ENCODE data around the gene ZWILCH. TPM values are rescaled to one million over a fixed set of nuclear protein-coding genes. Genes with fewer than 3 reads are reported as not detected.

Gene ZWILCH
- total RNA-seq, 1 donor from 2014 or later: 15.5 TPM

DNA sequence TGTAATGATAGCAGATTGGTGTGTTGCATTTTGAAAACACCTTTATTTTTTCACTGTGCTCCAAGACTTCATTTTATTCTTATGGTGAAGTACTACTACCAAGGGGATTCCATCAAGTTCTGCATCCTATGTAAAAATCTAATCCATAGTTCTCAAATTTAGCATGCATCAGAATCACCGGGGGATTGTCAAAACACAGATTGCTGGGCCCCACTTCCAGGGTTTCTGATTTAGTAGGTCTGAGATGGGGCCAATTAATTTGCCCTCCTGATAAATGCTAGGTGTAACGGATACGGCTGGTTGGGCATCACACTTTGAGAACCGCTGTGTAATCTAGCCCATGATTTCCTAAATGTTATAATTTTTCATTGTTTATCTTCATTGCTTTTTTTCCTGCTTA, 692 bp downstream of the ZWILCH start:
- Histone ChIP-seq H3K27ac (ENCODE audit: low read depth, low read length) (peak overlapping the region; percentile 89), H3K27me3 (ENCODE audit: insufficient read depth, low read length) (no peaks in the 10 kb centered on the region), H3K9me3 (ENCODE audit: insufficient read depth, low read depth, low read length) (no peaks in the 10 kb centered on the region), H3K79me2 (ENCODE audit: insufficient read depth, low read length) (peaks cover 78% of the 10 kb centered on the region), H2AFZ (ENCODE audit: low read depth, low read length) (peak overlapping the region; percentile 64), H3K9ac (ENCODE audit: low read length) (peak overlapping the region; percentile 95), H3K4me1 (ENCODE audit: insufficient read depth, low read length) (peaks cover 18% of the 10 kb centered on the region), H4K20me1 (ENCODE audit: insufficient read depth, low read length) (peaks cover 35% of the 10 kb centered on the region), H3K4me3 (ENCODE audit: insufficient read depth, low read depth, low read length) (peak overlapping the region; percentile 97), H3K36me3 (ENCODE audit: insufficient read depth, low read length) (peaks cover 31% of the 10 kb centered on the region), H3K4me2 (ENCODE audit: low read length) (peak overlapping the region; percentile 95)
- Mint-ChIP-seq H3K27ac (ENCODE audit: unreplicated experiment) (peak overlapping the region; percentile 100), H3K4me1 (ENCODE audit: low read depth, unreplicated experiment) (peaks cover 14% of the 10 kb centered on the region), H3K9me3 (ENCODE audit: unreplicated experiment) (no peaks in the 10 kb centered on the region), H3K27me3 (ENCODE audit: low read depth, unreplicated experiment) (no peaks in the 10 kb centered on the region), H3K36me3 (ENCODE audit: low read depth, unreplicated experiment) (peaks cover 9% of the 10 kb centered on the region), H3K4me3 (ENCODE audit: unreplicated experiment) (peak overlapping the region; percentile 97)
- DNase-seq (ENCODE audit: low read depth) (no peak), FAIRE-seq (no peak)
- TF ChIP-seq, protein P1, sequence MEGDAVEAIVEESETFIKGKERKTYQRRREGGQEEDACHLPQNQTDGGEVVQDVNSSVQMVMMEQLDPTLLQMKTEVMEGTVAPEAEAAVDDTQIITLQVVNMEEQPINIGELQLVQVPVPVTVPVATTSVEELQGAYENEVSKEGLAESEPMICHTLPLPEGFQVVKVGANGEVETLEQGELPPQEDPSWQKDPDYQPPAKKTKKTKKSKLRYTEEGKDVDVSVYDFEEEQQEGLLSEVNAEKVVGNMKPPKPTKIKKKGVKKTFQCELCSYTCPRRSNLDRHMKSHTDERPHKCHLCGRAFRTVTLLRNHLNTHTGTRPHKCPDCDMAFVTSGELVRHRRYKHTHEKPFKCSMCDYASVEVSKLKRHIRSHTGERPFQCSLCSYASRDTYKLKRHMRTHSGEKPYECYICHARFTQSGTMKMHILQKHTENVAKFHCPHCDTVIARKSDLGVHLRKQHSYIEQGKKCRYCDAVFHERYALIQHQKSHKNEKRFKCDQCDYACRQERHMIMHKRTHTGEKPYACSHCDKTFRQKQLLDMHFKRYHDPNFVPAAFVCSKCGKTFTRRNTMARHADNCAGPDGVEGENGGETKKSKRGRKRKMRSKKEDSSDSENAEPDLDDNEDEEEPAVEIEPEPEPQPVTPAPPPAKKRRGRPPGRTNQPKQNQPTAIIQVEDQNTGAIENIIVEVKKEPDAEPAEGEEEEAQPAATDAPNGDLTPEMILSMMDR (IDR thresholded peaks at IDR 0.05; ENCODE audit: insufficient read depth, low read depth, low read length): no peak
- TF ChIP-seq EZH2 (IDR thresholded peaks at IDR 0.05; ENCODE audit: insufficient read depth, low read length): no peak

DNA sequence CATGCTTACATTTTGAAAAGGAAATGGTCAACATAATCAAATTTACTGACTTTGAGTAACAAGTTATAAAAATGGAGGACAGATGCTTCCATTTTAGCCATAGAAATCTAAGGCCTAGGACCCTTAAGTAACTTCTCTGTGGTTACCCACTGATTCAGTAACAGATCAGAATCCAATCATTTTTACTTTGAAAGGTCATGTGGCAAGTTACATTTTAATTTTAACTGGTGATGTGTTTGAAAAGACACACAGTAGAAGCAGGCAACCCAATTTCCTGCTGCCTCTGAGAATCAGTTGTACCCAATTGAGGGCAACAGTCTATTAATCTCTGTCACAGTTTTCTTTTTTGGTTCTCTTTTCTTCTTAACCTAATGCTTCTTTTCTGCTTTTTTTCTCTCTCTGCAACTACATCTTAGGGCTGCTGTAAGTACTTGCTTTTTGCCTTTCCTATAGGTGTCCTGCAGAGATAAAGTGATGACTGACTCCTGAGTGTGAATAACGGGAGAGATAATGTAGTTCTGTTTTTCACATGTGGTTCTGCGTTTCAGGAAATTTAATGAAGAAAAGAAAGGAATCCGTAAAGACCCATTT, 3.3 kb downstream of the ZWILCH start:
- H3K4me3 Mint-ChIP-seq (ENCODE audit: unreplicated experiment): no peak overlapping the region
- H2AFZ ChIP-seq (ENCODE audit: low read depth, low read length): no peak overlapping the region
- no peak for TF ChIP-seq EZH2 (IDR thresholded peaks at IDR 0.05; ENCODE audit: insufficient read depth, low read length)
- TF ChIP-seq, protein P1 (IDR thresholded peaks at IDR 0.05; ENCODE audit: insufficient read depth, low read depth, low read length): no peak

DNA sequence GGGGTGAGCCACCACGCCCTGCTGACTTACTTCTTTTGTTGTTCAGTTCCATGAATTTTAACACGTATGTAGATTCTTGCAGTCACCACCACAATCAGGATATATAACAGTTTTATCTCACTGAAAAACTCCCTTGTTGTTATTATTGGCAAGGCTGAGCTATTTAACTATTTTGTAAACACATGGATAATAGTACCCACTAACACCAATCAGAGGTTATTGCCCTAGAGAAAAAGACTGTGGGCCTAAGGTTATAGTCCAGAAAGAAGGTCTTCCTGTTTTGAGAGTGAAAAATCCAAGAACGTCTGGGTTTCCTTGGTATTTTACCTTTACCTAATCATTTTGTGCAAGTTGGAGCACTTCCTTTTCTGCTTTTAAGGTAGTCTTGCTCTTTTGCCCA, 9.5 kb downstream of the ZWILCH start:
- TF ChIP-seq, protein P1 (IDR thresholded peaks at IDR 0.05; ENCODE audit: insufficient read depth, low read depth, low read length): no peak
- TF ChIP-seq EZH2 (IDR thresholded peaks at IDR 0.05; ENCODE audit: insufficient read depth, low read length): no peak
- Histone ChIP-seq H3K36me3 (ENCODE audit: insufficient read depth, low read length) (peaks cover 15% of the 10 kb centered on the region), H3K4me3 (ENCODE audit: insufficient read depth, low read depth, low read length) (no peak overlapping the region), H2AFZ (ENCODE audit: low read depth, low read length) (no peak overlapping the region), H3K9ac (ENCODE audit: low read length) (no peak overlapping the region), H3K9me3 (ENCODE audit: insufficient read depth, low read depth, low read length) (no peaks in the 10 kb centered on the region), H3K79me2 (ENCODE audit: insufficient read depth, low read length) (no peaks in the 10 kb centered on the region), H3K4me2 (ENCODE audit: low read length) (no peak overlapping the region), H3K27ac (ENCODE audit: low read depth, low read length) (no peak overlapping the region), H4K20me1 (ENCODE audit: insufficient read depth, low read length) (no peaks in the 10 kb centered on the region), H3K27me3 (ENCODE audit: insufficient read depth, low read length) (no peaks in the 10 kb centered on the region), H3K4me1 (ENCODE audit: insufficient read depth, low read length) (peaks cover 9% of the 10 kb centered on the region)
- H3K9me3 Mint-ChIP-seq (ENCODE audit: unreplicated experiment): no peaks in the 10 kb centered on the region
- no peak overlapping the region for H3K27ac Mint-ChIP-seq (ENCODE audit: unreplicated experiment)
- peaks cover 6% of the 10 kb centered on the region for H3K4me1 Mint-ChIP-seq (ENCODE audit: low read depth, unreplicated experiment)
- H3K36me3 Mint-ChIP-seq (ENCODE audit: low read depth, unreplicated experiment): no peaks in the 10 kb centered on the region
- H3K4me3 Mint-ChIP-seq (ENCODE audit: unreplicated experiment): no peak overlapping the region
- DNase-seq (ENCODE audit: low read depth) (no peak), FAIRE-seq (no peak)
- no peaks in the 10 kb centered on the region for H3K27me3 Mint-ChIP-seq (ENCODE audit: low read depth, unreplicated experiment)

More for the DNA sequence above, 3.3 kb downstream of the ZWILCH start:
- Histone ChIP-seq H3K79me2 (ENCODE audit: insufficient read depth, low read length) (peaks cover 52% of the 10 kb centered on the region), H3K27me3 (ENCODE audit: insufficient read depth, low read length) (no peaks in the 10 kb centered on the region), H3K27ac (ENCODE audit: low read depth, low read length) (no peak overlapping the region), H4K20me1 (ENCODE audit: insufficient read depth, low read length) (peaks cover 10% of the 10 kb centered on the region), H3K4me2 (ENCODE audit: low read length) (no peak overlapping the region), H3K4me1 (ENCODE audit: insufficient read depth, low read length) (peaks cover 3% of the 10 kb centered on the region), H3K9ac (ENCODE audit: low read length) (no peak overlapping the region), H3K36me3 (ENCODE audit: insufficient read depth, low read length) (peaks cover 6% of the 10 kb centered on the region), H3K4me3 (ENCODE audit: insufficient read depth, low read depth, low read length) (no peak overlapping the region), H3K9me3 (ENCODE audit: insufficient read depth, low read depth, low read length) (no peaks in the 10 kb centered on the region)
- DNase-seq (ENCODE audit: low read depth): no peak
- Mint-ChIP-seq H3K27me3 (ENCODE audit: low read depth, unreplicated experiment) (no peaks in the 10 kb centered on the region), H3K9me3 (ENCODE audit: unreplicated experiment) (no peaks in the 10 kb centered on the region), H3K27ac (ENCODE audit: unreplicated experiment) (no peak overlapping the region), H3K36me3 (ENCODE audit: low read depth, unreplicated experiment) (no peaks in the 10 kb centered on the region), H3K4me1 (ENCODE audit: low read depth, unreplicated experiment) (peaks cover 2% of the 10 kb centered on the region)
- FAIRE-seq: no peak

All from astrocyte (in vitro differentiated cells and primary cell).